Measurements from ENCODE around the gene PTPRN2. TPM values are rescaled to one million over a fixed set of nuclear protein-coding genes. Genes with fewer than 3 reads are reported as not detected.

PTPRN2 gene
- total RNA-seq, 4 donors from 2014 or later, result 6.6 to 10.7 (median 8.2) TPM

DNA sequence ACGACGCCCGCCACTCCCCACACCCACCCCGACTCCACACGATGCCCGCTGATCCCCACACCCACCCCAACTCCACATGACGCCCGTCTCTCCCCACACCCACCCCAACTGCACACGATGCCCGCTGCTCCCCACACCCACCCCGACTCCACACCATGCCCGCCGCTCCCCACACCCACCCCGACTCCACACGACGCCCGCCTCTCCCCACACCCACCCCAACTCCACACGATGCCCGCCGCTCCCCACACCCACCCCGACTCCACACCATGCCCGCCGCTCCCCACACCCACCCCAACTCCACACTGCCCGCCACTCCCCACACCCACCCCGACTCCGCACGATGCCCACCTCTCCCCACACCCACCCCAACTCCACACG is 933.8 kb downstream of the PTPRN2 start:
- Histone ChIP-seq H3K27ac (no peak overlapping the region), H3K9me3 (peaks cover 0 to 17% (median 0%) of the 10 kb centered on the region in 4 donors), H3K4me1 (no peaks in the 10 kb centered on the region), H3K27me3 (no peaks in the 10 kb centered on the region), H3K4me3 (no peak overlapping the region), H3K36me3 (peaks cover 0 to 13% (median 0%) of the 10 kb centered on the region in 3 donors)
- no peak for DNase-seq (ENCODE audit: low spot score in 2 of 2)
- WGBS, 2 donors, result 87 to 96% methylated on average over 22 to 28 of the region's 28 CpGs
- TF ChIP-seq POLR2A (IDR thresholded peaks at IDR 0.05) (no peak), EP300 (IDR thresholded peaks at IDR 0.05) (no peak)
- TF ChIP-seq, protein P1, sequence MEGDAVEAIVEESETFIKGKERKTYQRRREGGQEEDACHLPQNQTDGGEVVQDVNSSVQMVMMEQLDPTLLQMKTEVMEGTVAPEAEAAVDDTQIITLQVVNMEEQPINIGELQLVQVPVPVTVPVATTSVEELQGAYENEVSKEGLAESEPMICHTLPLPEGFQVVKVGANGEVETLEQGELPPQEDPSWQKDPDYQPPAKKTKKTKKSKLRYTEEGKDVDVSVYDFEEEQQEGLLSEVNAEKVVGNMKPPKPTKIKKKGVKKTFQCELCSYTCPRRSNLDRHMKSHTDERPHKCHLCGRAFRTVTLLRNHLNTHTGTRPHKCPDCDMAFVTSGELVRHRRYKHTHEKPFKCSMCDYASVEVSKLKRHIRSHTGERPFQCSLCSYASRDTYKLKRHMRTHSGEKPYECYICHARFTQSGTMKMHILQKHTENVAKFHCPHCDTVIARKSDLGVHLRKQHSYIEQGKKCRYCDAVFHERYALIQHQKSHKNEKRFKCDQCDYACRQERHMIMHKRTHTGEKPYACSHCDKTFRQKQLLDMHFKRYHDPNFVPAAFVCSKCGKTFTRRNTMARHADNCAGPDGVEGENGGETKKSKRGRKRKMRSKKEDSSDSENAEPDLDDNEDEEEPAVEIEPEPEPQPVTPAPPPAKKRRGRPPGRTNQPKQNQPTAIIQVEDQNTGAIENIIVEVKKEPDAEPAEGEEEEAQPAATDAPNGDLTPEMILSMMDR (IDR thresholded peaks at IDR 0.05), result no peak

DNA sequence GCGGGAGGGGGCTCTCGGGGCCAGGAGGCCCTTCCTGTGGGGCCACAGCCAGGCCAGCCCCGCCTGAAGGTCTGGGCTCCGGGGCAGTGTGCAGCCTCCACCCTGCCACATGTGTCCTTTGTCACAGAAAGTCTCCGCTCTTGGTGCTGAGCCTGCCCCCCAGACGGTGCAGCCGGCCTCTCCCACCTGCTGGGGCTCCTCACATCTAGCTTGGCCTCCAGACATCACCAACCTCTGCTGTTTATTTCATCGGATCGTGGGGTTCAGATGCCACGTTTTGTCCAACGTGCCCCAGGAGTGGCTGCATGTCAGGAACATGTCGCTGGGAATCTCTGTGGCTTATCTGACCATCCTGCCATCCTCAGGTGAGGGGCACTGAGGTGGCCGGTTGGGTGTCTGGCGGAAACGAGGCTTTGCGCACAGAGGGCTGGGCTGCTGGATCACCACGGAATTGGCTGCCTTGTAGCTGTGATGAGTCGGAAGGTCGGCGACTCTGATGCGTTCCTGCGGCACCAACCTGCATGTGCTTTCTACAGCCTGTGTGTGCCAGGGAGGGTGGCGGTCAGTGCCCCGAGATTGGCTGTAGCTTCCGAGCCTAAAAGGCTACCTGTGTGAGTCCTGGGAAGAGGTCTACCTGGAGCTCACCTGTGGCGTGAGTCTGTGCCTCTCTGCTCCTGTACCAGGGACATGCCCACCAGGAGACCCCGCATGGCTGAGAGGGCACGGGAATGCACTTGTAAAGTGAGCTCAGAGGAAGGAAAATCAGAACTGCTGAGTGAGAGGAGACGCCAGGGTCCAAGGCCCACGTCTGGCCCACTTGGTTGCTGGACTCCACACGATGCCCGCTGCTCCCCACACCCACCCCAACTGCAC is 934.4 kb downstream of the PTPRN2 start:
- Histone ChIP-seq H3K4me1 (no peaks in the 10 kb centered on the region), H3K4me3 (no peak overlapping the region), H3K9me3 (peaks cover 0 to 17% (median 0%) of the 10 kb centered on the region in 4 donors), H3K36me3 (peaks cover 0 to 13% (median 0%) of the 10 kb centered on the region in 3 donors), H3K27ac (no peak overlapping the region), H3K27me3 (no peaks in the 10 kb centered on the region)
- no peak for TF ChIP-seq POLR2A (IDR thresholded peaks at IDR 0.05)
- TF ChIP-seq EP300 (IDR thresholded peaks at IDR 0.05), result no peak
- TF ChIP-seq, protein P1 (IDR thresholded peaks at IDR 0.05), result no peak
- DNase-seq (ENCODE audit: low spot score in 2 of 2), result no peak
- WGBS, 2 donors, result 85 to 86% methylated on average over 30 to 32 of the region's 32 CpGs

GRCh38 chr7:157652161-157652953 is 935.3 kb downstream of the PTPRN2 start:
- Histone ChIP-seq H3K4me3 (no peak overlapping the region), H3K36me3 (peaks cover 0 to 13% (median 0%) of the 10 kb centered on the region in 3 donors), H3K27ac (no peak overlapping the region), H3K9me3 (peaks cover 0 to 17% (median 0%) of the 10 kb centered on the region in 4 donors), H3K4me1 (no peaks in the 10 kb centered on the region), H3K27me3 (no peaks in the 10 kb centered on the region)
- TF ChIP-seq, protein P1 (IDR thresholded peaks at IDR 0.05), result no peak
- TF ChIP-seq POLR2A (IDR thresholded peaks at IDR 0.05) (no peak), EP300 (IDR thresholded peaks at IDR 0.05) (no peak)
- WGBS, 2 donors, result 85 to 94% methylated on average over 18 of the region's 18 CpGs
- DNase-seq (ENCODE audit: low spot score in 2 of 2), result no peak

GRCh38 chr7:157651366-157652160 is 936.1 kb downstream of the PTPRN2 start:
- Histone ChIP-seq H3K4me1 (no peaks in the 10 kb centered on the region), H3K36me3 (peaks cover 0 to 13% (median 0%) of the 10 kb centered on the region in 3 donors), H3K4me3 (no peak overlapping the region), H3K27me3 (no peaks in the 10 kb centered on the region), H3K27ac (no peak overlapping the region), H3K9me3 (peaks cover 0 to 17% (median 0%) of the 10 kb centered on the region in 4 donors)
- TF ChIP-seq, protein P1 (IDR thresholded peaks at IDR 0.05), result no peak
- TF ChIP-seq POLR2A (IDR thresholded peaks at IDR 0.05) (no peak), EP300 (IDR thresholded peaks at IDR 0.05) (no peak)
- WGBS, 2 donors, result 83 to 86% methylated on average over 28 of the region's 28 CpGs
- DNase-seq (ENCODE audit: low spot score in 2 of 2), result no peak
